KMS-11 (cell line): ENCODE measurements around the gene ISYNA1.

Source experiments
- H2AFZ ChIP-seq: fragments of 200-600 bp; sonication (generic); 2 replicates; pipeline ENCODE4 v1.6.1; 2016; ENCODE audit warnings: antibody characterized with exemption, mixed run types, low read depth
- H3K27ac ChIP-seq: fragments of 200-600 bp; sonication (generic); 2 replicates; pipeline ENCODE4 v1.6.1; 2016; ENCODE audit warnings: mild to moderate bottlenecking, mixed run types
- H3K27me3 ChIP-seq: fragments of 200-600 bp; sonication (generic); 2 replicates; pipeline ENCODE4 v1.6.1; 2017; ENCODE audit warnings: mild to moderate bottlenecking, low read depth, mixed run types, moderate library complexity; ENCODE audit not compliant: insufficient read depth
- H3K36me3 ChIP-seq: fragments of 200-600 bp; sonication (generic); 2 replicates; pipeline ENCODE4 v1.6.1; 2017; ENCODE audit warnings: mild to moderate bottlenecking, mixed run types; ENCODE audit not compliant: insufficient read depth
- H3K4me1 ChIP-seq: fragments of 200-600 bp; sonication (generic); 2 replicates; pipeline ENCODE4 v1.6.1; 2016; ENCODE audit warnings: mild to moderate bottlenecking, low read depth, mixed run types; ENCODE audit not compliant: poor library complexity, severe bottlenecking
- H3K4me2 ChIP-seq: fragments of 200-600 bp; sonication (generic); 2 replicates; pipeline ENCODE4 v1.7.0; 2016; ENCODE audit warnings: mild to moderate bottlenecking, mixed run types
- H3K4me3 ChIP-seq: fragments of 200-600 bp; sonication (generic); IDR thresholded peaks from 2 replicates; pipeline ENCODE4 v1.6.1; 2017; ENCODE audit warnings: low read depth, low read length, mixed read lengths; ENCODE audit not compliant: insufficient read depth
- H3K79me2 ChIP-seq: fragments of 200-600 bp; sonication (generic); 2 replicates; pipeline ENCODE4 v1.6.1; 2016; ENCODE audit warnings: low read depth, mixed run types; ENCODE audit not compliant: insufficient read depth
- H3K9ac ChIP-seq: fragments of 200-600 bp; sonication (generic); 2 replicates; pipeline ENCODE4 v1.6.1; 2016; ENCODE audit warnings: mild to moderate bottlenecking, mixed run types
- H4K20me1 ChIP-seq: fragments of 200-600 bp; sonication (generic); 2 replicates; pipeline ENCODE4 v1.6.1; 2016; ENCODE audit warnings: mild to moderate bottlenecking, mixed run types; ENCODE audit not compliant: insufficient read depth
- CTCF ChIP-seq: fragments of 200-600 bp; sonication (generic); conservative IDR thresholded peaks from 2 replicates; pipeline ENCODE4 v1.6.1; 2017; ENCODE audit warnings: low read depth, mild to moderate bottlenecking, antibody characterized with exemption, low read length, moderate library complexity, mixed read lengths

Gene ISYNA1

GRCh38 chr19:18391509-18392075 lies 46.3 kb downstream of the ISYNA1 start:
- H4K20me1 ChIP-seq, result no peaks in the 10 kb centered on the region
- H3K4me2 ChIP-seq, result no peak overlapping the region
- H3K27me3 ChIP-seq, result peaks cover 50% of the 10 kb centered on the region
- H2AFZ ChIP-seq, result no peak overlapping the region
- H3K27ac ChIP-seq, result no peak overlapping the region
- H3K36me3 ChIP-seq, result no peaks in the 10 kb centered on the region
- H3K79me2 ChIP-seq, result no peaks in the 10 kb centered on the region
- no peak for TF ChIP-seq CTCF
- no peaks in the 10 kb centered on the region for H3K4me1 ChIP-seq
- no peak overlapping the region for H3K9ac ChIP-seq
- no peak overlapping the region for H3K4me3 ChIP-seq

- no peaks in the 10 kb centered on the region for H3K79me2 ChIP-seq
- no peak overlapping the region for H3K4me3 ChIP-seq
- H3K4me2 ChIP-seq, result no peak overlapping the region
- no peak overlapping the region for H2AFZ ChIP-seq
- no peaks in the 10 kb centered on the region for H3K36me3 ChIP-seq
- TF ChIP-seq CTCF, result no peak
- no peaks in the 10 kb centered on the region for H3K4me1 ChIP-seq
- no peaks in the 10 kb centered on the region for H4K20me1 ChIP-seq
- no peak overlapping the region for H3K9ac ChIP-seq
- H3K27ac ChIP-seq, result no peak overlapping the region
- H3K27me3 ChIP-seq, result peaks cover 51% of the 10 kb centered on the region
Measured at GRCh38 chr19:18390065-18390907, 47.6 kb downstream of the ISYNA1 start.

GRCh38 chr19:18389726-18390064 lies 48.2 kb downstream of the ISYNA1 start:
- no peak overlapping the region for H3K4me2 ChIP-seq
- no peaks in the 10 kb centered on the region for H4K20me1 ChIP-seq
- H3K27ac ChIP-seq, result no peak overlapping the region
- H3K36me3 ChIP-seq, result no peaks in the 10 kb centered on the region
- H3K27me3 ChIP-seq, result peaks cover 54% of the 10 kb centered on the region; the same call in 1 of the 2 replicates
- H2AFZ ChIP-seq, result no peak overlapping the region
- no peaks in the 10 kb centered on the region for H3K79me2 ChIP-seq
- no peak overlapping the region for H3K9ac ChIP-seq
- no peaks in the 10 kb centered on the region for H3K4me1 ChIP-seq
- no peak overlapping the region for H3K4me3 ChIP-seq
- no peak for TF ChIP-seq CTCF

- peaks cover 50% of the 10 kb centered on the region; the same call in 1 of the 2 replicates for H3K27me3 ChIP-seq
- H3K36me3 ChIP-seq, result no peaks in the 10 kb centered on the region
- no peak overlapping the region for H3K4me2 ChIP-seq
- no peaks in the 10 kb centered on the region for H3K79me2 ChIP-seq
- no peak overlapping the region for H3K27ac ChIP-seq
- no peak for TF ChIP-seq CTCF
- no peaks in the 10 kb centered on the region for H3K4me1 ChIP-seq
- no peak overlapping the region for H3K9ac ChIP-seq
- H2AFZ ChIP-seq, result no peak overlapping the region
- no peak overlapping the region for H3K4me3 ChIP-seq
- no peaks in the 10 kb centered on the region for H4K20me1 ChIP-seq
Measured at GRCh38 chr19:18388960-18389725, 48.8 kb downstream of the ISYNA1 start.
